K562 treated with DMSO at 1 percent for 12 hours (cell line): ENCODE measurements around the gene CLNS1A. TPM values are rescaled to one million over a fixed set of nuclear protein-coding genes. Genes with fewer than 3 reads are reported as not detected.

Experiments used
- total RNA-seq: library from RNA; unstranded; fragments of 300-600 nt; gene quantifications from 2 replicates; pipeline ENCODE4 v1.2.3, GENCODE V29; 2022; ENCODE audit not compliant: insufficient read depth

The CLNS1A gene, protein sequence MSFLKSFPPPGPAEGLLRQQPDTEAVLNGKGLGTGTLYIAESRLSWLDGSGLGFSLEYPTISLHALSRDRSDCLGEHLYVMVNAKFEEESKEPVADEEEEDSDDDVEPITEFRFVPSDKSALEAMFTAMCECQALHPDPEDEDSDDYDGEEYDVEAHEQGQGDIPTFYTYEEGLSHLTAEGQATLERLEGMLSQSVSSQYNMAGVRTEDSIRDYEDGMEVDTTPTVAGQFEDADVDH
- total RNA-seq, result 109 and 131 TPM in 2 replicates

DNA sequence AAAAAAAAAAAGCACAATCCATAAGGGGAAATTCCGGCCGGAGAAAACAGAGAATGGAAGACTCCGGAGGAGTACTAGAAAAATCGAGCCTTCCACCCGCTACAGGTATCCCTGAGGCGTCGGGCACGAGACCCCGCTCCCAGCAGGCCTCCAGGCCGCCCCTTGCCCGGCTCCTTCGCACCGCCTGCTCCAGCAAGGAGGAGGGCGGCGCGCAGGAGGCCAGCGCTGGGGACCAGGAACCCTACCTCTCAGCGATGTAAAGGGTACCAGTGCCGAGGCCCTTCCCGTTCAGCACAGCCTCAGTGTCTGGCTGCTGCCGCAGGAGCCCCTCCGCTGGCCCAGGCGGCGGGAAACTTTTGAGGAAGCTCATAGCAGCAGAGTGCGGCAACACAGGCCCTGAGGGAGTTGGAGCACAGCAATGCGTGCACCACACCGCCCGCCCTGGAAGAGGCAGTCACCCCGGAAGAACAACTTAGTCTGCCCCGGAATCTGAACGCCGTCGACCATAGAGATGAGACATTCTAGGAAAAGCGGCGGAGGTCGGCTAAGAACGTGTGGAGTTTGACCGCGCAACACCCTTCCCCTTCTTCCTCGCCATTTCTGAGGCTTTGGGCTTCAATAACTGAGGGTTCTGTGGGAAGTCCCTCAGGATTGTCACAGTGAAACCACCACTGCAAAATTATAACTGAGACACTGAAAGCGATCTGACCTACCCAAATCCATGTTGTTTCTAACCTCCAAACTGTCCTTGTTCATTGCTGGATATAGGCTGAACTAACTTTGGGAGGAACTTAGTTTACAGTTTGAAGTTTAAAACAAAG lies at the start of gene CLNS1A:
Gene CLNS1A (minus strand): TSS at position 450 of the 821 bp plus-strand sequence. CDS start 80 bp downstream, at position 370.

DNA sequence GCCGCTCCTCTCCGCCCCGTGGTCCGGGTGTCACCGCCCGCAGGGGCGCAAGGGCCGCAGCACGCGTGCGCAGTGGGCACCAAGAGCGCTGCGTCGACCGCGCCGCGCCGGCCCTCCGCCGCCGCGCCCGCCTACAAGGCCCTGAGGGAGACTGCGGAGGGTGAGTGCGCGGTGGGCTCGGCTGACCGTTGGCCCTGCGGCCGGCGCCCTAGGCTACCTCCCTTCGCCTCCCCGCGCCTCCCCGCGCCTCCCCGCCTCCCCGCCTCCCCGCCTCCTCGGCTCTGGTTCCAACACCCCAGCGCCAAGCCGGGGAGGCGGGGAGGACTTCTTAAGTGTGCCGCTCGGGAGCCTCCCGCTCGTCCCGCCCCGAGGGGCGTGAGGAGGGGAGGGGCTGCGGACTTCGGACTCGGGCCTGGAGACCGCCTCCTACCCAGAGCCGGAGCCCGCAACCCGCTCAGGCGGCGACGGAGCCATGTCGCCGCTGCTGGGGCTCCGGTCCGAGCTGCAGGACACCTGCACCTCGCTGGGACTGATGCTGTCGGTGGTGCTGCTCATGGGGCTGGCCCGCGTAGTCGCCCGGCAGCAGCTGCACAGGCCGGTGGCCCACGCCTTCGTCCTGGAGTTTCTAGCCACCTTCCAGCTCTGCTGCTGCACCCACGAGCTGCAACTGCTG lies 47.9 kb downstream of the CLNS1A start, which contains the start of gene AQP11:
Gene AQP11 (plus strand): TSS at position 433 of the 673 bp plus-strand sequence. CDS start 40 bp downstream, at position 473.

Other genes starting within 250 kb of the CLNS1A start
- 7.0 and 14.4 TPM in 2 replicates for gene PAK1, start 163.7 kb downstream of the CLNS1A start, total RNA-seq
- gene AQP11, start 47.8 kb downstream of the CLNS1A start, total RNA-seq, result 1.3 and 3.6 TPM in 2 replicates
- gene RSF1, start 182.9 kb upstream of the CLNS1A start, total RNA-seq, result 28.7 and 30.5 TPM in 2 replicates
- 63.6 and 76.3 TPM in 2 replicates for gene AAMDC, start 183.3 kb upstream of the CLNS1A start, total RNA-seq